ENCODE data around the gene RIMS4.

RIMS4 gene

GRCh38 chr20:44759595-44759994 is 50.8 kb downstream of the RIMS4 start:
- DNase-seq, result no peak

GRCh38 chr20:44758247-44759101 is 51.9 kb downstream of the RIMS4 start:
- DNase-seq, result no peak

GRCh38 chr20:44756956-44757355 is 53.4 kb downstream of the RIMS4 start:
- DNase-seq, result no peak

GRCh38 chr20:44756011-44756688 is 54.2 kb downstream of the RIMS4 start:
- no peak for DNase-seq

- DNase-seq, result no peak
Observed at GRCh38 chr20:44754554-44754953, 55.8 kb downstream of the RIMS4 start.

GRCh38 chr20:44752099-44752931 is 58.0 kb downstream of the RIMS4 start:
- no peak for DNase-seq

- no peak for DNase-seq
Observed at GRCh38 chr20:44750081-44750805, 60.1 kb downstream of the RIMS4 start.

- DNase-seq, result no peak
Observed at GRCh38 chr20:44748005-44748370, 62.4 kb downstream of the RIMS4 start.

- DNase-seq, result peak; percentile 82
Observed at GRCh38 chr20:44747166-44748004, 63.0 kb downstream of the RIMS4 start.

GRCh38 chr20:44746367-44747165 is 63.8 kb downstream of the RIMS4 start:
- peak; percentile 49 for DNase-seq

- DNase-seq, result no peak
Observed at GRCh38 chr20:44745598-44746366, 64.6 kb downstream of the RIMS4 start, which contains the start of gene KCNK15. Gene KCNK15 (plus strand): TSS chr20:44745865. CDS start chr20:44745911, 46 bp downstream.

- no peak for DNase-seq
Observed at GRCh38 chr20:44745122-44745597, 65.2 kb downstream of the RIMS4 start.

- no peak for DNase-seq
Observed at GRCh38 chr20:44743916-44744655, 66.3 kb downstream of the RIMS4 start.

GRCh38 chr20:44743080-44743701 is 67.2 kb downstream of the RIMS4 start:
- DNase-seq, result no peak

GRCh38 chr20:44742304-44743079 is 67.9 kb downstream of the RIMS4 start:
- DNase-seq, result no peak

GRCh38 chr20:44739942-44740341 is 70.4 kb downstream of the RIMS4 start:
- DNase-seq, result peak; percentile 81

GRCh38 chr20:44738813-44739477 is 71.4 kb downstream of the RIMS4 start:
- peak; percentile 79 for DNase-seq
